ENCODE results near the gene GDI1. TPM values are rescaled to one million over a fixed set of nuclear protein-coding genes. Genes with fewer than 3 reads are reported as not detected.
A peak's percentile ranks its signal among the peaks of the same experiment; 100 is the strongest.

GDI1 gene
- total and polyA plus RNA-seq, 2 of the 8 experiments (the other 6 are each of a cell fraction or from before 2014, with no cell fraction given) = 83.1 to 136 TPM

GRCh38 chrX:154458954-154459778, 22.2 kb downstream of the GDI1 start:
- Histone ChIP-seq H3K14ac (ENCODE audit: insufficient read length) (no peak overlapping the region), H4K5ac (ENCODE audit: insufficient read length, low read depth, low read length) (no peak overlapping the region), H3K18ac (ENCODE audit: extremely low read depth, low read length) (no peak overlapping the region), H3K27ac (ENCODE audit: low read depth, low read length) (no peak overlapping the region), H3K56ac (replicated peaks; ENCODE audit: insufficient read length, low read depth, low read length) (no peak overlapping the region), H2BK20ac (ENCODE audit: low read length) (no peak overlapping the region), H3K4ac (replicated peaks; ENCODE audit: insufficient read length, low read depth, low read length) (no peak overlapping the region), H3K79me1 (ENCODE audit: low read depth, low read length) (no peaks in the 10 kb centered on the region), H3K9ac (replicated peaks in 1 of 4; ENCODE audit: extremely low read depth in 1 of 4, low read depth in 3 of 4, low read length in 3 of 4) (peak overlapping the region in 1 of 4 experiments; percentile 13; a peak in 3 of 7 replicates), H2AFZ (ENCODE audit: low read length) (no peak overlapping the region), H4K20me1 (replicated peaks in 1 of 2; ENCODE audit: control insufficient read depth in 1 of 2, insufficient read depth in 2 of 2, low read length in 2 of 2) (no peaks in the 10 kb centered on the region), H2BK15ac (ENCODE audit: low read length) (no peak overlapping the region), H4K91ac (replicated peaks; ENCODE audit: insufficient read length, low read length) (no peak overlapping the region), H4K8ac (ENCODE audit: extremely low read depth, insufficient read depth, low read length) (no peak overlapping the region), H3K79me2 (ENCODE audit: control insufficient read depth in 1 of 2, insufficient read depth in 2 of 2, low read length in 2 of 2) (no peaks in the 10 kb centered on the region), H3K23ac (ENCODE audit: insufficient read length) (no peak overlapping the region), H3K4me1 (replicated peaks in 1 of 4; ENCODE audit: control insufficient read depth in 3 of 4, insufficient read depth in 4 of 4, low read length in 3 of 4) (peaks cover 0 to 2% (median 0%) of the 10 kb centered on the region in 4 experiments; a peak in 2 of 7 replicates), H2AK5ac (ENCODE audit: low read depth, low read length) (no peak overlapping the region), H3K36me3 (ENCODE audit: control insufficient read depth in 2 of 4, insufficient read depth in 4 of 4, low read length in 3 of 4) (peaks cover 0 to 8% (median 2%) of the 10 kb centered on the region in 4 experiments; a peak in 4 of 8 replicates), H3K27me3 (replicated peaks in 1 of 4; ENCODE audit: control insufficient read depth in 3 of 4, extremely low read depth in 1 of 4, insufficient read depth in 3 of 4, low read length in 3 of 4) (peaks cover 0 to 3% (median 0%) of the 10 kb centered on the region in 4 experiments; a peak in 1 of 7 replicates), H2BK120ac (replicated peaks; ENCODE audit: low read depth, low read length) (no peak overlapping the region), H2BK5ac (ENCODE audit: low read depth, low read length) (no peak overlapping the region), H3K23me2 (ENCODE audit: low read depth, low read length) (no peaks in the 10 kb centered on the region; the same call in 1 of the 2 replicates), H2BK12ac (ENCODE audit: low read depth, low read length) (no peak overlapping the region), H3K4me3 (ENCODE audit: extremely low read depth in 1 of 4, insufficient read depth in 2 of 4, low read depth in 3 of 4, low read length in 4 of 4) (peak overlapping the region; percentile 47 to 71 (median 58)), H3K4me2 (ENCODE audit: insufficient read depth in 1 of 2, low read depth in 2 of 2, low read length in 2 of 2) (peak overlapping the region; percentile 71 to 77), H3K9me3 (ENCODE audit: insufficient read depth in 2 of 2, low read depth in 1 of 2, low read length in 1 of 2) (no peaks in the 10 kb centered on the region)
- ChIA-PET POLR2A (ENCODE audit: partially characterized antibody) (interaction anchor here (0.8 to 2.8 kb wide), 10 partner anchors 9 to 88 kb away, joined by 3 to 14 read pairs (median 4); partner anchors contain the start of genes RPL10 and UBL4A), CTCF (ENCODE audit: partially characterized antibody) (interaction anchor here (1.0 to 2.3 kb wide), 4 partner anchors 14 to 68 kb away, joined by 3 to 11 read pairs (median 5); no protein-coding TSS in a partner anchor)
- WGBS, 2 experiments (ENCODE audit: extremely low coverage in 1 of 2, insufficient coverage in 1 of 2, insufficient read length in 1 of 2, insufficient replicate concordance in 2 of 2, low coverage in 1 of 2, low lambda C conversion rate in 2 of 2, missing lambda C conversion rate in 1 of 2) = 31% methylated on average over 3 of the region's 15 CpGs; no CpG with 5 or more reads in 1 of the 2 experiments
- FAIRE-seq (no peak), DNase-seq (ENCODE audit: low read depth in 1 of 2, low spot score in 2 of 2) (no peak)
- TF ChIP-seq JUN (IDR thresholded peaks at IDR 0.05; ENCODE audit: low read depth, low read length) (no peak), CTCF (IDR thresholded peaks at IDR 0.05; ENCODE audit: control extremely low read depth in 1 of 3, insufficient read depth in 1 of 3, low read depth in 1 of 3, low read length in 3 of 3) (no peak), CHD2 (IDR thresholded peaks at IDR 0.05; ENCODE audit: low read length) (no peak), ATF2 (IDR thresholded peaks at IDR 0.05; ENCODE audit: low read length) (no peak), EP300 (IDR thresholded peaks at IDR 0.05; ENCODE audit: borderline replicate concordance in 1 of 2, low read depth in 2 of 2, low read length in 2 of 2) (no peak), SIRT6 (IDR thresholded peaks at IDR 0.05; ENCODE audit: low read length) (no peak), MAFK (IDR thresholded peaks at IDR 0.05; ENCODE audit: low read depth, low read length) (no peak)

Data from H1 (cell line).